OCI-LY7 (cell line): ENCODE data around the gene CRADD. TPM values are rescaled to one million over a fixed set of nuclear protein-coding genes. Genes with fewer than 3 reads are reported as not detected.

Source experiments
- BruUV-seq: library from RNA; stranded (reverse); fragments of 400-500 nt; replicated peaks from 2 replicates; lab custom pipeline; 2021; lab: Mats Ljungman, UMichigan
- CTCF ChIA-PET: fragments of 300-600 bp; sonication (Branson Sonifier 250); formaldehyde crosslinking; loops from one replicate; lab custom pipeline; 2022; ENCODE audit warnings: antibody characterized with exemption; ENCODE audit not compliant: unreplicated experiment; lab: Charles Lee
- POLR2A ChIA-PET: fragments of 300-600 bp; sonication (Branson Sonifier 250); formaldehyde crosslinking; loops from one replicate; lab custom pipeline; 2022; ENCODE audit warnings: antibody characterized with exemption; lab: Charles Lee
- DNase-seq: peaks from one replicate; pipeline ENCODE4 v3.0.0-alpha.2; 2015; ENCODE audit warnings: low spot score
- H2AFZ ChIP-seq: fragments of 200-600 bp; sonication (generic), shearing (Covaris generic); 2 replicates; pipeline ENCODE4 v1.6.1; 2014; ENCODE audit warnings: mild to moderate bottlenecking, antibody characterized with exemption, low read length, moderate library complexity
- H3K27ac ChIP-seq: fragments of 200-600 bp; sonication (generic); 2 replicates; pipeline ENCODE4 v1.5.1; 2014; ENCODE audit warnings: mixed run types, low read depth, mild to moderate bottlenecking, moderate library complexity, low read length, inconsistent platforms; ENCODE audit not compliant: poor library complexity, severe bottlenecking
- H3K36me3 ChIP-seq: fragments of 200-600 bp; sonication (generic); 2 replicates; pipeline ENCODE4 v1.6.1; 2014; ENCODE audit warnings: mild to moderate bottlenecking, antibody characterized with exemption, low read length, moderate library complexity, mixed read lengths; ENCODE audit not compliant: insufficient read depth
- H3K4me1 ChIP-seq: fragments of 200-600 bp; sonication (generic); 2 replicates; pipeline ENCODE4 v1.5.1; 2014; ENCODE audit warnings: mild to moderate bottlenecking, low read length; ENCODE audit not compliant: insufficient read depth, poor library complexity, severe bottlenecking
- H3K4me2 ChIP-seq: fragments of 200-600 bp; sonication (generic); 2 replicates; pipeline ENCODE4 v1.6.1; 2014; ENCODE audit warnings: mild to moderate bottlenecking, low read length
- H3K4me3 ChIP-seq: fragments of 200-600 bp; sonication (generic); 2 replicates; pipeline ENCODE4 v1.5.1; 2014; ENCODE audit warnings: mild to moderate bottlenecking, low read depth, low read length; ENCODE audit not compliant: poor library complexity, severe bottlenecking
- H3K79me2 ChIP-seq: fragments of 200-600 bp; sonication (generic); 2 replicates; pipeline ENCODE4 v1.6.1; 2016; ENCODE audit warnings: low read depth, mild to moderate bottlenecking, low read length, moderate library complexity, mixed read lengths; ENCODE audit not compliant: insufficient read depth
- H3K9me2 ChIP-seq: fragments of 200-600 bp; sonication (generic); 2 replicates; pipeline ENCODE4 v1.6.1; 2016; ENCODE audit warnings: mild to moderate bottlenecking, low read length, mixed read lengths; ENCODE audit not compliant: insufficient read depth
- H3K9me3 ChIP-seq: fragments of 200-600 bp; sonication (generic); 2 replicates; pipeline ENCODE4 v1.6.1; 2014; ENCODE audit warnings: mild to moderate bottlenecking, mixed run types, low read length, mixed read lengths
- H4K20me1 ChIP-seq: fragments of 200-600 bp; sonication (generic); 2 replicates; pipeline ENCODE4 v1.6.1; 2014; ENCODE audit warnings: mild to moderate bottlenecking, antibody characterized with exemption, low read length, moderate library complexity, mixed read lengths; ENCODE audit not compliant: insufficient read depth
- CTCF ChIP-seq: fragments of 200-600 bp; sonication (generic); conservative IDR thresholded peaks from 2 replicates; pipeline ENCODE4 v1.5.1; 2014; ENCODE audit warnings: mild to moderate bottlenecking, antibody characterized with exemption, low read length, moderate library complexity, mixed read lengths
- EZH2phosphoT487 ChIP-seq: fragments of 200-600 bp; sonication (generic); IDR thresholded peaks from 2 replicates; pipeline ENCODE4 v1.6.1; 2018; ENCODE audit warnings: low read depth, borderline replicate concordance, mild to moderate bottlenecking, mixed run types, antibody characterized with exemption, low read length, moderate library complexity, mixed read lengths
- intact Hi-C: fragments of 100-400 bp; cut with micrococcal nuclease; formaldehyde crosslinking; loops from one replicate; pipeline ENCODE4 v1.10.0; 2022; ENCODE audit not compliant: unreplicated experiment
- total RNA-seq, 2 experiments: library from RNA; depleted of rRNA in 1 of 2; stranded (reverse); fragments of >200 nt in 1 of 2; shearing (Covaris generic) in 1 of 2; gene quantifications; 2 replicates each; pipeline ENCODE4 v1.2.3, GENCODE V29; 2014 to 2022

CRADD gene
- total RNA-seq, 2 experiments from 2014 or later, result 10.5 to 16.8 TPM

GRCh38 chr12:93873561-93873960 lies 196.4 kb downstream of the CRADD start:
- BruUV-seq, result no TSS peak
- intact Hi-C loops, result no loop called here

GRCh38 chr12:93875157-93875556 lies 198.0 kb downstream of the CRADD start:
- no TSS peak for BruUV-seq
- POLR2A ChIA-PET, result no interaction called here
- H2AFZ ChIP-seq, result no peak overlapping the region
- H3K4me1 ChIP-seq, result no peaks in the 10 kb centered on the region
- H3K4me2 ChIP-seq, result no peak overlapping the region
- no peak overlapping the region for H3K27ac ChIP-seq
- intact Hi-C loops, result no loop called here
- no peak for TF ChIP-seq EZH2phosphoT487
- no peak for TF ChIP-seq CTCF
- no peak overlapping the region for H3K4me3 ChIP-seq
- H3K9me3 ChIP-seq, result no peaks in the 10 kb centered on the region
- DNase-seq, result no peak
- no peaks in the 10 kb centered on the region for H4K20me1 ChIP-seq
- H3K79me2 ChIP-seq, result no peaks in the 10 kb centered on the region
- H3K9me2 ChIP-seq, result no peaks in the 10 kb centered on the region
- no peaks in the 10 kb centered on the region for H3K36me3 ChIP-seq
- CTCF ChIA-PET, result no interaction called here

More at GRCh38 chr12:93873561-93873960, 196.4 kb downstream of the CRADD start:
- no peak overlapping the region for H3K27ac ChIP-seq
- no peaks in the 10 kb centered on the region for H3K4me1 ChIP-seq
- TF ChIP-seq CTCF (no peak), EZH2phosphoT487 (no peak)
- CTCF ChIA-PET, result no interaction called here
- no peak for DNase-seq
- no peak overlapping the region for H2AFZ ChIP-seq
- no peaks in the 10 kb centered on the region for H3K9me2 ChIP-seq
- H4K20me1 ChIP-seq, result no peaks in the 10 kb centered on the region
- H3K79me2 ChIP-seq, result no peaks in the 10 kb centered on the region
- no peaks in the 10 kb centered on the region for H3K36me3 ChIP-seq
- no peaks in the 10 kb centered on the region for H3K9me3 ChIP-seq
- H3K4me2 ChIP-seq, result no peak overlapping the region
- POLR2A ChIA-PET, result no interaction called here
- no peak overlapping the region for H3K4me3 ChIP-seq

- no peaks in the 10 kb centered on the region for H3K4me1 ChIP-seq
- no peak for DNase-seq
- no peaks in the 10 kb centered on the region for H3K9me2 ChIP-seq
- H3K36me3 ChIP-seq, result no peaks in the 10 kb centered on the region
- H4K20me1 ChIP-seq, result no peaks in the 10 kb centered on the region
- H3K79me2 ChIP-seq, result no peaks in the 10 kb centered on the region
- no peak overlapping the region for H3K27ac ChIP-seq
- BruUV-seq, result no TSS peak
- no peak overlapping the region for H3K4me2 ChIP-seq
- intact Hi-C loops, result no loop called here
- no peaks in the 10 kb centered on the region for H3K9me3 ChIP-seq
- no peak overlapping the region for H3K4me3 ChIP-seq
- TF ChIP-seq EZH2phosphoT487 (no peak), CTCF (no peak)
- CTCF ChIA-PET, result no interaction called here
- POLR2A ChIA-PET, result no interaction called here
- no peak overlapping the region for H2AFZ ChIP-seq
These were observed 199.2 kb downstream of the CRADD start for GRCh38 chr12:93876360-93876759.
